A673 (cell line): ENCODE data around the gene AGXT2. TPM values are rescaled to one million over a fixed set of nuclear protein-coding genes. Genes with fewer than 3 reads are reported as not detected.

Experiments
- BruUV-seq: library from RNA; stranded (reverse); fragments of 400-500 nt; replicated peaks from 2 replicates; lab custom pipeline; 2021; lab: Mats Ljungman, UMichigan
- CTCF ChIA-PET: fragments of 300-600 bp; sonication (Branson Sonifier 250); formaldehyde crosslinking; loops from one replicate; lab custom pipeline; 2022; ENCODE audit warnings: antibody characterized with exemption; lab: Charles Lee
- POLR2A ChIA-PET: fragments of 300-600 bp; sonication (Branson Sonifier 250); formaldehyde crosslinking; loops from one replicate; lab custom pipeline; 2022; ENCODE audit warnings: antibody characterized with exemption; ENCODE audit not compliant: low non-redundant PET; lab: Charles Lee
- DNase-seq: peaks from one replicate; pipeline ENCODE4 v3.0.0-alpha.2; 2015; ENCODE audit warnings: low spot score
- H3K27ac ChIP-seq: fragments of 200-600 bp; sonication (generic); 2 replicates; pipeline ENCODE4 v1.5.1; 2016; ENCODE audit warnings: mixed run types, low read depth, mild to moderate bottlenecking, mixed read lengths, antibody characterized with exemption, low read length; ENCODE audit not compliant: poor library complexity, severe bottlenecking
- H3K27me3 ChIP-seq: fragments of 200-600 bp; sonication (generic); replicated peaks from 2 replicates; pipeline ENCODE4 v1.6.1; 2017; ENCODE audit warnings: mixed run types, low read depth, mild to moderate bottlenecking, mixed read lengths, antibody characterized with exemption, low read length; ENCODE audit not compliant: insufficient read depth, poor library complexity
- H3K36me3 ChIP-seq: fragments of 200-600 bp; sonication (generic); 2 replicates; pipeline ENCODE4 v1.6.1; 2016; ENCODE audit warnings: mixed run types, mild to moderate bottlenecking, mixed read lengths, antibody characterized with exemption, low read length; ENCODE audit not compliant: insufficient read depth, poor library complexity, severe bottlenecking
- H3K4me1 ChIP-seq: fragments of 200-600 bp; sonication (generic); 2 replicates; pipeline ENCODE4 v1.6.1; 2017; ENCODE audit warnings: mixed run types, mild to moderate bottlenecking, mixed read lengths, antibody characterized with exemption, low read length; ENCODE audit not compliant: insufficient read depth, poor library complexity, severe bottlenecking
- H3K4me3 ChIP-seq: fragments of 200-600 bp; sonication (generic); 2 replicates; pipeline ENCODE4 v1.5.1; 2016; ENCODE audit warnings: low read depth, mixed run types, mild to moderate bottlenecking, mixed read lengths, low read length; ENCODE audit not compliant: poor library complexity, severe bottlenecking
- H3K9me3 ChIP-seq: fragments of 200-600 bp; sonication (generic); 2 replicates; pipeline ENCODE4 v1.6.1; 2016; ENCODE audit warnings: mixed run types, low read depth, mild to moderate bottlenecking, mixed read lengths, antibody characterized with exemption, low read length; ENCODE audit not compliant: poor library complexity, severe bottlenecking
- EZH2 ChIP-seq: fragments of 200-600 bp; sonication (generic); IDR thresholded peaks from 2 replicates; pipeline ENCODE4 v1.6.1; 2017; ENCODE audit warnings: borderline replicate concordance, low read depth, mild to moderate bottlenecking, mixed read lengths, antibody characterized with exemption, low read length; ENCODE audit not compliant: poor library complexity, severe bottlenecking
- intact Hi-C: fragments of 100-400 bp; cut with micrococcal nuclease; formaldehyde crosslinking; loops from one replicate; pipeline ENCODE4 v1.10.0; 2022; ENCODE audit not compliant: unreplicated experiment
- total RNA-seq: library from RNA; stranded (reverse); gene quantifications from 2 replicates; pipeline ENCODE4 v1.2.3, GENCODE V29; 2021
- TF ChIP-seq, protein P1 (sequence below): fragments of 300-800, 200-600 bp; sonication (generic); conservative IDR thresholded peaks from 2 replicates; pipeline ENCODE4 v1.5.1; 2017; ENCODE audit warnings: low read depth, mild to moderate bottlenecking, antibody characterized with exemption, low read length, moderate library complexity, mixed read lengths

The AGXT2 gene
- total RNA-seq, 1 experiment from 2014 or later = not detected

GRCh38 chr5:34982823-34983222, 64.9 kb downstream of the AGXT2 start:
- ChIA-PET POLR2A (no interaction called here), CTCF (no interaction called here)
- Histone ChIP-seq H3K4me3 (no peak overlapping the region), H3K9me3 (peaks cover 16% of the 10 kb centered on the region), H3K4me1 (no peaks in the 10 kb centered on the region), H3K36me3 (no peaks in the 10 kb centered on the region), H3K27me3 (no peaks in the 10 kb centered on the region), H3K27ac (no peak overlapping the region)
- BruUV-seq = no TSS peak
- TF ChIP-seq EZH2 = no peak
- TF ChIP-seq, protein P1, sequence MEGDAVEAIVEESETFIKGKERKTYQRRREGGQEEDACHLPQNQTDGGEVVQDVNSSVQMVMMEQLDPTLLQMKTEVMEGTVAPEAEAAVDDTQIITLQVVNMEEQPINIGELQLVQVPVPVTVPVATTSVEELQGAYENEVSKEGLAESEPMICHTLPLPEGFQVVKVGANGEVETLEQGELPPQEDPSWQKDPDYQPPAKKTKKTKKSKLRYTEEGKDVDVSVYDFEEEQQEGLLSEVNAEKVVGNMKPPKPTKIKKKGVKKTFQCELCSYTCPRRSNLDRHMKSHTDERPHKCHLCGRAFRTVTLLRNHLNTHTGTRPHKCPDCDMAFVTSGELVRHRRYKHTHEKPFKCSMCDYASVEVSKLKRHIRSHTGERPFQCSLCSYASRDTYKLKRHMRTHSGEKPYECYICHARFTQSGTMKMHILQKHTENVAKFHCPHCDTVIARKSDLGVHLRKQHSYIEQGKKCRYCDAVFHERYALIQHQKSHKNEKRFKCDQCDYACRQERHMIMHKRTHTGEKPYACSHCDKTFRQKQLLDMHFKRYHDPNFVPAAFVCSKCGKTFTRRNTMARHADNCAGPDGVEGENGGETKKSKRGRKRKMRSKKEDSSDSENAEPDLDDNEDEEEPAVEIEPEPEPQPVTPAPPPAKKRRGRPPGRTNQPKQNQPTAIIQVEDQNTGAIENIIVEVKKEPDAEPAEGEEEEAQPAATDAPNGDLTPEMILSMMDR = no peak
- no peak for DNase-seq
- intact Hi-C loops = no loop called here

DNA sequence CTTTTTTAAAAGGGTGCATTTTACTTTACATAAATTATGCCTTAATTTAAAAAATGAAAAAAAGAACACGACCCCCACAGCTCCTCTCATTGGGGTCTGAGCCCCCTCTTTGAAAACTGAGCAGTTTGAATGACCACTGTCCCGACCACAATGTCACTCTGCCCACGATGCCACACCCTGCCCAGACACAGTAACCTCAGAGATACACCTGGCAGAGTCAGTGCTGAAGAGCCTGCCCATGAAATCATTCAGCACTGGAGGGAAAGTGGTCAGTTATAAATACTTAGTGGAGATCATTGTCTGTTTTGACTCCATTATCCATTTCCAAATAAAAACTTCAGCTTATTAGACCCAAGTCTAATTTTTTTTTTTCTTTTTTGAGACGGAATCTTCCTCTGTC, 69.1 kb downstream of the AGXT2 start:
- Histone ChIP-seq H3K27ac (no peak overlapping the region), H3K4me1 (no peaks in the 10 kb centered on the region), H3K36me3 (no peaks in the 10 kb centered on the region), H3K27me3 (no peaks in the 10 kb centered on the region), H3K4me3 (no peak overlapping the region), H3K9me3 (no peaks in the 10 kb centered on the region)
- no peak for TF ChIP-seq EZH2
- TF ChIP-seq, protein P1 = no peak
- BruUV-seq = no TSS peak
- no peak for DNase-seq
- ChIA-PET POLR2A (no interaction called here), CTCF (no interaction called here)
- intact Hi-C loops = no loop called here

- no peak overlapping the region for H3K27ac ChIP-seq
- CTCF ChIA-PET = no interaction called here
These were observed 69.7 kb downstream of the AGXT2 start for GRCh38 chr5:34977934-34978613.

More at GRCh38 chr5:34977934-34978613, 69.7 kb downstream of the AGXT2 start:
- no peak for TF ChIP-seq EZH2
- TF ChIP-seq, protein P1 = no peak
- Histone ChIP-seq H3K9me3 (no peaks in the 10 kb centered on the region), H3K27me3 (no peaks in the 10 kb centered on the region), H3K4me1 (no peaks in the 10 kb centered on the region), H3K36me3 (no peaks in the 10 kb centered on the region), H3K4me3 (no peak overlapping the region)
- DNase-seq = no peak
- POLR2A ChIA-PET = no interaction called here
- intact Hi-C loops = no loop called here
- BruUV-seq = no TSS peak
